ENCODE results near the gene RBP4. TPM values are rescaled to one million over a fixed set of nuclear protein-coding genes. Genes with fewer than 3 reads are reported as not detected.

RBP4 gene
- total RNA-seq, 1 experiment from 2014 or later, result 1.5 TPM

DNA sequence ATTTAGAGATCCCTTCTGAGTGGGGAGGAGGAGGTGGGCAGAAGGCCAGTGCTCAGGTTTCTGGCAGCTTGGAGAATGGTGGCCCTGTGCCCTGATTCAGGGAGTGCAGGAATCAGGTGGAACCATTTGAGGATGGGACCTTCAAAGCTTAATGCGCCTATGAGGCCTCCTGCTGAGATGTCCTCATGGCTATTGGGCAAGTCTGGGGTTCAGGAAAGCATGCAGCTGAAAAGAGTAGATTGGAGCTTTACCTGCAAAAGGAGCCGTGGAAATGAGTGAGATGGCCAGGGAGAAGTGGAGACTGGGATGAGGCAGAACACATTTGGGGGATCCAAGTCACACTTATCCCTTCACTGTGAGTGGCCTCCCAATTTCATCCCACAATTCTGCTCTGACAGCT lies 28.4 kb downstream of the RBP4 start:
- Mint-ChIP-seq H3K27me3 (ENCODE audit: unreplicated experiment) (no peaks in the 10 kb centered on the region), H3K27ac (ENCODE audit: unreplicated experiment) (no peak overlapping the region), H3K4me1 (ENCODE audit: low read depth, unreplicated experiment) (peaks cover 64% of the 10 kb centered on the region)

GRCh38 chr10:93570383-93570782 lies 30.7 kb downstream of the RBP4 start:
- Mint-ChIP-seq H3K36me3 (ENCODE audit: insufficient read depth, unreplicated experiment) (peaks cover 6% of the 10 kb centered on the region), H3K4me1 (ENCODE audit: low read depth, unreplicated experiment) (peaks cover 42% of the 10 kb centered on the region), H3K27me3 (ENCODE audit: unreplicated experiment) (no peaks in the 10 kb centered on the region), H3K27ac (ENCODE audit: unreplicated experiment) (no peak overlapping the region), H3K9me3 (ENCODE audit: low read depth, unreplicated experiment) (no peaks in the 10 kb centered on the region), H3K4me3 (ENCODE audit: low read depth, unreplicated experiment) (no peak overlapping the region)
- no TSS peak for BruUV-seq (replicated peaks)
- TF ChIP-seq, protein P1, sequence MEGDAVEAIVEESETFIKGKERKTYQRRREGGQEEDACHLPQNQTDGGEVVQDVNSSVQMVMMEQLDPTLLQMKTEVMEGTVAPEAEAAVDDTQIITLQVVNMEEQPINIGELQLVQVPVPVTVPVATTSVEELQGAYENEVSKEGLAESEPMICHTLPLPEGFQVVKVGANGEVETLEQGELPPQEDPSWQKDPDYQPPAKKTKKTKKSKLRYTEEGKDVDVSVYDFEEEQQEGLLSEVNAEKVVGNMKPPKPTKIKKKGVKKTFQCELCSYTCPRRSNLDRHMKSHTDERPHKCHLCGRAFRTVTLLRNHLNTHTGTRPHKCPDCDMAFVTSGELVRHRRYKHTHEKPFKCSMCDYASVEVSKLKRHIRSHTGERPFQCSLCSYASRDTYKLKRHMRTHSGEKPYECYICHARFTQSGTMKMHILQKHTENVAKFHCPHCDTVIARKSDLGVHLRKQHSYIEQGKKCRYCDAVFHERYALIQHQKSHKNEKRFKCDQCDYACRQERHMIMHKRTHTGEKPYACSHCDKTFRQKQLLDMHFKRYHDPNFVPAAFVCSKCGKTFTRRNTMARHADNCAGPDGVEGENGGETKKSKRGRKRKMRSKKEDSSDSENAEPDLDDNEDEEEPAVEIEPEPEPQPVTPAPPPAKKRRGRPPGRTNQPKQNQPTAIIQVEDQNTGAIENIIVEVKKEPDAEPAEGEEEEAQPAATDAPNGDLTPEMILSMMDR (IDR thresholded peaks at IDR 0.05; ENCODE audit: unreplicated experiment), result no peak
- intact Hi-C loops (cut with micrococcal nuclease; ENCODE audit: unreplicated experiment), result no loop called here
- CTCF ChIA-PET, result no interaction called here
- no peak for DNase-seq

More for the DNA sequence above, 28.4 kb downstream of the RBP4 start:
- no peaks in the 10 kb centered on the region for H3K36me3 Mint-ChIP-seq (ENCODE audit: insufficient read depth, unreplicated experiment)
- CTCF ChIA-PET, result no interaction called here
- H3K4me3 Mint-ChIP-seq (ENCODE audit: low read depth, unreplicated experiment), result no peak overlapping the region
- TF ChIP-seq, protein P1 (IDR thresholded peaks at IDR 0.05; ENCODE audit: unreplicated experiment), result no peak
- H3K9me3 Mint-ChIP-seq (ENCODE audit: low read depth, unreplicated experiment), result no peaks in the 10 kb centered on the region
- BruUV-seq (replicated peaks), result no TSS peak
- intact Hi-C loops (cut with micrococcal nuclease; ENCODE audit: unreplicated experiment), result no loop called here
- DNase-seq, result no peak

GRCh38 chr10:93568105-93568390 lies 33.0 kb downstream of the RBP4 start:
- Mint-ChIP-seq H3K4me1 (ENCODE audit: low read depth, unreplicated experiment) (peaks cover 23% of the 10 kb centered on the region), H3K4me3 (ENCODE audit: low read depth, unreplicated experiment) (peak overlapping the region; percentile 86), H3K27ac (ENCODE audit: unreplicated experiment) (no peak overlapping the region), H3K27me3 (ENCODE audit: unreplicated experiment) (no peaks in the 10 kb centered on the region), H3K9me3 (ENCODE audit: low read depth, unreplicated experiment) (no peaks in the 10 kb centered on the region), H3K36me3 (ENCODE audit: insufficient read depth, unreplicated experiment) (peaks cover 6% of the 10 kb centered on the region)
- TF ChIP-seq, protein P1 (IDR thresholded peaks at IDR 0.05; ENCODE audit: unreplicated experiment), result no peak
- no TSS peak for BruUV-seq (replicated peaks)
- CTCF ChIA-PET, result no interaction called here
- intact Hi-C loops (cut with micrococcal nuclease; ENCODE audit: unreplicated experiment), result no loop called here
- no peak for DNase-seq

DNA sequence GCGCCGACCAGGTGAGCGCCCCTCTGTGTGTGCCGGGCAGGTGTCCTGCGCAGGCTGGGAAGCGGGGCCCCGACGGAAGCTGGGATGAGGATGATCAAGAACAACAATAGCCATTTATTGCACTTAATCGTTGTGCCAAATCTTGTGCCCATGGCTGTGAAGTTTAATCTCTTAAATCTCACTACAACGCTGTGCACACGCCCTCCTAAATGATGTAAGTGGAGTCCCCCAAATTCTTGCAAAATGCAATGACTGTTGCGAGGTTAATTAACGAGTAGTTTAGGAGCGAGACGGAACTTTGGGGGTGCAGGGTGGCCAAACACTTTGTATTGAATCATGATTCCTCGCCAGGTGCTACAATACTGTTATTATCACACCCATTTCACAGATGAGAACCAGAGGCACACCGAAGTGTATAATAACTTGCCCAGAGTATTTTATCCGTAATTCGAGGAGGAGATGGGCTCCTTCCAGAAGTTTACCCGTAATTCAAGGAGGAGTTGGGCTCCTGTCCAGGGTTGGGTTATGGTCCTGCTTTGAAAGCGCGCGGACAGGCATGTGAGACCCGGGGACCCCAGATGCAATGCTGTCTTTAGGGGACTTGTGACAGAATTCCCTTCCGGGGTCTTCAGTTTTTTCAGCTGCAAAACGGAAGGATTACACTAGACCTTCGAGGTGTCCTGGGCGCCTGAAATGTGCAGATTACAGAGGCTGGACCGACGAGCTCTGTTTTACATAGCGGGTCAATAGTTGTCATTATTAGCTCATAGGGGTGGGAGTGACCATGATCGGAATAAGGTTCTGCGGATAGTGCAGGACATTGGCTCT lies 33.5 kb downstream of the RBP4 start:
- intact Hi-C loops (cut with micrococcal nuclease; ENCODE audit: unreplicated experiment), result no loop called here
- H3K4me1 Mint-ChIP-seq (ENCODE audit: low read depth, unreplicated experiment), result peaks cover 18% of the 10 kb centered on the region
- TSS peak; percentile 19 for BruUV-seq (replicated peaks)
- H3K9me3 Mint-ChIP-seq (ENCODE audit: low read depth, unreplicated experiment), result no peaks in the 10 kb centered on the region
- no peaks in the 10 kb centered on the region for H3K27me3 Mint-ChIP-seq (ENCODE audit: unreplicated experiment)
- CTCF ChIA-PET, result no interaction called here
- H3K4me3 Mint-ChIP-seq (ENCODE audit: low read depth, unreplicated experiment), result peak overlapping the region; percentile 86
- H3K27ac Mint-ChIP-seq (ENCODE audit: unreplicated experiment), result no peak overlapping the region
- TF ChIP-seq, protein P1 (IDR thresholded peaks at IDR 0.05; ENCODE audit: unreplicated experiment), result no peak
- DNase-seq, result no peak
- H3K36me3 Mint-ChIP-seq (ENCODE audit: insufficient read depth, unreplicated experiment), result peaks cover 6% of the 10 kb centered on the region

Measured in Calu3 (cell line).